Neuronal stem cell (in vitro differentiated cells): ENCODE data around the gene LOXL1.

Source experiments
- DNase-seq: peaks from one replicate; pipeline ENCODE4 v3.0.0-alpha.2; 2013; ENCODE audit warnings: low spot score
- H2AFZ ChIP-seq: one replicate; pipeline ENCODE4 v1.6.1; 2013; ENCODE audit warnings: mild to moderate bottlenecking, low read length, inconsistent platforms
- H2AK5ac ChIP-seq: 2 replicates; pipeline ENCODE4 v1.6.1; 2013; ENCODE audit warnings: low read depth, mild to moderate bottlenecking, inconsistent platforms, low read length, moderate library complexity, mixed read lengths
- H2BK120ac ChIP-seq: 2 replicates; pipeline ENCODE4 v1.6.1; 2013; ENCODE audit warnings: low read depth, mild to moderate bottlenecking, inconsistent platforms, low read length, moderate library complexity, mixed read lengths
- H2BK12ac ChIP-seq: one replicate; pipeline ENCODE4 v1.6.1; 2013; ENCODE audit warnings: low read length, inconsistent platforms
- H2BK15ac ChIP-seq: 2 replicates; pipeline ENCODE4 v1.6.1; 2013; ENCODE audit warnings: mild to moderate bottlenecking, low read length, inconsistent platforms, mixed read lengths
- H2BK5ac ChIP-seq: one replicate; pipeline ENCODE4 v1.6.1; 2013; ENCODE audit warnings: inconsistent platforms, mild to moderate bottlenecking, low read length, moderate library complexity
- H3K14ac ChIP-seq: one replicate; pipeline ENCODE4 v1.6.1; 2013; ENCODE audit warnings: low read length, inconsistent platforms
- H3K18ac ChIP-seq: 2 replicates; pipeline ENCODE4 v1.6.1; 2013; ENCODE audit warnings: low read length, inconsistent platforms
- H3K23ac ChIP-seq: 2 replicates; pipeline ENCODE4 v1.6.1; 2013; ENCODE audit warnings: low read depth, mild to moderate bottlenecking, mixed read lengths, low read length, inconsistent platforms; ENCODE audit not compliant: poor library complexity
- H3K27ac ChIP-seq: replicated peaks from 3 replicates; pipeline ENCODE4 v1.5.1; 2013; ENCODE audit warnings: low read length, inconsistent platforms
- H3K27me3 ChIP-seq, 3 experiments: 2 replicates each; pipeline ENCODE4 v1.6.1; 2013; ENCODE audit warnings: low read length in 3 of 3, mild to moderate bottlenecking in 2 of 3, inconsistent platforms in 1 of 3, low read depth in 1 of 3, mixed read lengths in 1 of 3, moderate library complexity in 1 of 3; ENCODE audit not compliant: control insufficient read depth in 3 of 3, insufficient read depth in 3 of 3
- H3K36me3 ChIP-seq, 2 donors: replicated peaks in 1 of 2; 2 replicates each; pipeline ENCODE4 v1.6.1; 2013; ENCODE audit warnings: low read length in 2 of 2; ENCODE audit not compliant: control insufficient read depth in 2 of 2, insufficient read depth in 2 of 2
- H3K4ac ChIP-seq: 2 replicates; pipeline ENCODE4 v1.6.1; 2013; ENCODE audit warnings: inconsistent platforms, mild to moderate bottlenecking, low read length, moderate library complexity
- H3K4me1 ChIP-seq, 2 donors: 1 replicate in 1 of 2; 2 replicates in 1 of 2; pipeline ENCODE4 v1.6.1; 2013; ENCODE audit warnings: low read length in 2 of 2, low read depth in 1 of 2; ENCODE audit not compliant: control insufficient read depth in 2 of 2, insufficient read depth in 1 of 2
- H3K4me2 ChIP-seq: one replicate; pipeline ENCODE4 v1.6.1; 2013; ENCODE audit warnings: mild to moderate bottlenecking, low read length, inconsistent platforms; ENCODE audit not compliant: insufficient read depth, poor library complexity, severe bottlenecking
- H3K4me3 ChIP-seq, 2 donors: 2 replicates each; pipeline ENCODE4 v1.5.1; 2013; ENCODE audit warnings: low read length in 2 of 2, mild to moderate bottlenecking in 2 of 2, inconsistent platforms in 1 of 2, moderate library complexity in 1 of 2
- H3K79me1 ChIP-seq: one replicate; pipeline ENCODE4 v1.6.1; 2013; ENCODE audit warnings: low read depth, mild to moderate bottlenecking, inconsistent platforms, low read length, moderate library complexity
- H3K9ac ChIP-seq: one replicate; pipeline ENCODE4 v1.6.1; 2013; ENCODE audit warnings: mild to moderate bottlenecking, low read depth, low read length, inconsistent platforms; ENCODE audit not compliant: poor library complexity
- H3K9me3 ChIP-seq, 2 donors: replicated peaks in 1 of 2; 2 replicates each; pipeline versions ENCODE3 to v1.6.1; 2013; ENCODE audit warnings: low read length in 2 of 2, mild to moderate bottlenecking in 2 of 2, inconsistent platforms in 1 of 2, low read depth in 1 of 2, mixed read lengths in 1 of 2, moderate library complexity in 1 of 2; ENCODE audit not compliant: control insufficient read depth in 2 of 2, insufficient read depth in 1 of 2
- H4K8ac ChIP-seq: one replicate; pipeline ENCODE4 v1.6.1; 2013; ENCODE audit warnings: low read depth, mild to moderate bottlenecking, inconsistent platforms, low read length, moderate library complexity
- H4K91ac ChIP-seq: one replicate; pipeline ENCODE4 v1.6.1; 2013; ENCODE audit warnings: low read length, low read depth, mild to moderate bottlenecking, inconsistent platforms; ENCODE audit not compliant: poor library complexity
- WGBS, 2 donors: extraction: QIAGEN DNeasy Blood & Tissue Kit; methylation state at CpG; one replicate each; pipeline ENCODE4 v1.1.7; 2013; ENCODE audit warnings: missing lambda C conversion rate in 2 of 2, mixed read lengths in 1 of 2; ENCODE audit not compliant: insufficient read length in 2 of 2, insufficient replicate concordance in 1 of 2; ENCODE audit errors: extremely low coverage in 2 of 2; 5-methylcytosine and 5-hydroxymethylcytosine counted together

Gene LOXL1

DNA sequence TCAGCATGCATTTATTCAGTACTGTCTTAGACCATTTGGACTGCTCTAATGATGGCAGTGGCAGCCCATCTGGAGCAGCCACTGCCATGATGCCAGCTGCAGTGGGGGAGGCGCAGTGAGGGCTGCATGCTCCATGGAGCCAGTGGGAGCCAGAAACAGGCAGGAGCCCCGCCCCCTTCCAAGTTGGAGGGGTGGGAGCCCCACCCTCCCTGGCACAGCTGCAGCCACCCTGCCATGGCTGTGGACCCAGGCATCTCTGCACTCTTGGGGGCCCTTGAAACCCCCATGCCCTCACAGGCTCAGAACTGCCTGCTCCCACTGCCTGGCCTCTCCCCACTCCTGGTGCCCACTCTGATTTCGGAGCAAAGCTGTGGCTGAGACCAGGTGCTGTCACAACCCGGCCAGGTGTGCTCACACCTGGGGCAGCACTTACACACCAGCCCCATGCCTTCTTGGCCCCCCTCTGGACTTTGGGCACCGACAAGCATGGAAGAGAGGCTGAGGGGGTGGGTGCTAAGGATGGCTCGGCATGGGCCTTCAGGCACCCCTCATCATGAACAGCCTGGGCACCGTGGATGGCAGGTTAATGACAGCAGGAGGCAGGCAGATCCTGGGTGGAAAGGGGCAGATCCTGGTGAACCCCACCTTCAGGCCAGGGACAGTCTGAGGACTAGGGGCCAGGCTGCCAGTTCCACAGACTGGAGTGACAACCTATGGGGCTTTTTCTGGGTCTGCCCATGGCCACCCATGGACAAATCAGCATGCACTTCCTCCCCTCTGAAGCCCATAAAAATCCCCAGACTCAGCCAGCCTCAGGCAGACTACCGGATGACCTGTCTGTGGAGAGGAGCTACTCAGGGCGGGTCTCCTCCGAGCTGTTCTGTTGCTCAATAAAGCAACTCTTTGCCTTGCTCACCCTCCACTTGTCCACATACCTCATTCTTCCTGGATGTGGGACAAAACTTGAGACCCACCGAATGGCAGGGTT, 34.6 kb upstream of the LOXL1 start:
- H3K4me2 ChIP-seq: no peak overlapping the region
- no peak overlapping the region for H4K91ac ChIP-seq
- peaks cover 0 to 14% of the 10 kb centered on the region in 2 donors for H3K4me1 ChIP-seq
- H3K27ac ChIP-seq: no peak overlapping the region
- peaks cover 0 to 11% of the 10 kb centered on the region in 2 donors for H3K9me3 ChIP-seq
- peak overlapping the region; percentile 23 for H3K14ac ChIP-seq
- no CpG with 5 or more reads among the region's 11 CpGs for WGBS, 2 donors
- no peak for DNase-seq
- H3K18ac ChIP-seq: peak overlapping the region; percentile 58
- H3K23ac ChIP-seq: no peak overlapping the region
- H3K9ac ChIP-seq: no peak overlapping the region
- no peak overlapping the region for H2AFZ ChIP-seq
- H3K4me3 ChIP-seq: no peak overlapping the region
- no peaks in the 10 kb centered on the region for H3K36me3 ChIP-seq
- no peak overlapping the region for H2BK120ac ChIP-seq
- no peak overlapping the region for H3K4ac ChIP-seq
- peaks cover 0 to 15% (median 0%) of the 10 kb centered on the region in 3 experiments for H3K27me3 ChIP-seq
- no peak overlapping the region for H4K8ac ChIP-seq
- no peak overlapping the region for H2BK12ac ChIP-seq
- H2BK5ac ChIP-seq: no peak overlapping the region
- H2AK5ac ChIP-seq: no peak overlapping the region
- no peaks in the 10 kb centered on the region for H3K79me1 ChIP-seq
- H2BK15ac ChIP-seq: no peak overlapping the region

GRCh38 chr15:73892446-73893226, 33.6 kb upstream of the LOXL1 start:
- peak overlapping the region; percentile 64 for H2AK5ac ChIP-seq
- no CpG with 5 or more reads among the region's 13 CpGs for WGBS, 2 donors
- H3K4ac ChIP-seq: no peak overlapping the region
- H3K4me3 ChIP-seq: no peak overlapping the region
- peak overlapping the region; percentile 25 for H4K8ac ChIP-seq
- no peak overlapping the region for H2BK5ac ChIP-seq
- no peak overlapping the region for H4K91ac ChIP-seq
- no peak overlapping the region for H2BK15ac ChIP-seq
- no peaks in the 10 kb centered on the region for H3K36me3 ChIP-seq
- peak overlapping the region; percentile 39 for H3K18ac ChIP-seq
- H3K27ac ChIP-seq: no peak overlapping the region
- no peak overlapping the region for H3K4me2 ChIP-seq
- no peak overlapping the region for H2BK12ac ChIP-seq
- peak overlapping the region; percentile 91 for H3K14ac ChIP-seq
- H2AFZ ChIP-seq: no peak overlapping the region
- no peak for DNase-seq
- peaks cover 0 to 11% of the 10 kb centered on the region in 2 donors for H3K9me3 ChIP-seq
- peaks cover 0 to 14% of the 10 kb centered on the region in 2 donors for H3K4me1 ChIP-seq
- no peak overlapping the region for H3K23ac ChIP-seq
- H3K9ac ChIP-seq: no peak overlapping the region
- H3K27me3 ChIP-seq: peaks cover 0 to 15% (median 0%) of the 10 kb centered on the region in 3 experiments
- no peaks in the 10 kb centered on the region for H3K79me1 ChIP-seq
- H2BK120ac ChIP-seq: no peak overlapping the region

DNA sequence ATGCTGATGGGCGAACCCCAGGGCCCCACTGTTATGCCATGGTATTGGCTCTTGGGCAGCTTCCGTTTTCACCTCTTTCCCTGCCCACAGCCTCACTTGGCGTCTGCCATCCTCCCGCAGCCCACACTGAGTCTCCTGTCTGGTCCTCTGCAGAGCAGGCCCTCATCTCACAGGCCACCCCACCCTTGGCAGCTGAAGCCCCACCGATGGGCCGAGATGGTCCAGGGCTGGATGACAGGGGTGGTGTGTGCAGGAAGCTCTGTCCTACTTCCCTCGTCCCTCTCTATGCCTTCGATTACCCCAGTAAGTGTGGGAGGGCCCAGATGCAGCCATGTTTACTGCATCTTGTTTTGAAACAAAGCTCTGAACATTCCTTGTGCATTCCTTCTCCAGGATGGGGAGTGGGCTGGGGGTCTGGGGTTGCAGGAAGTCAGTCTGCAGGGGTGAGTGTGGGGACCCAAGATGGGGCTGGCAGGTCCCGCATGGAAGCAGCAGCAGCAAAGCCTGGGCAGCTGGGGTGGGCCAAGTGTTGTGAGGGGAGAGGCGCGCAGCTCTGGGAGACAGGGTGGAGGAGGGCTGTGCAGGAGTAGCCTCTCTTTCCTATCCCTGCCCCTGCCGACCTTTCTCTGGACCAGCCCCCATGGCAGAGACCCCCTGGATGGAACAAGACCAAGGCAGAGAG, 32.0 kb upstream of the LOXL1 start:
- no peak overlapping the region for H4K8ac ChIP-seq
- peaks cover 0 to 14% of the 10 kb centered on the region in 2 donors for H3K4me1 ChIP-seq
- H3K9ac ChIP-seq: no peak overlapping the region
- H2AK5ac ChIP-seq: no peak overlapping the region
- peaks cover 0 to 9% (median 0%) of the 10 kb centered on the region in 3 experiments for H3K27me3 ChIP-seq
- H2AFZ ChIP-seq: no peak overlapping the region
- H3K79me1 ChIP-seq: no peaks in the 10 kb centered on the region
- H2BK5ac ChIP-seq: no peak overlapping the region
- no CpG with 5 or more reads among the region's 12 CpGs for whole genome bisulfite sequencing, 2 donors
- H3K23ac ChIP-seq: no peak overlapping the region
- H3K27ac ChIP-seq: no peak overlapping the region
- DNase-seq: no peak
- no peak overlapping the region for H3K4me3 ChIP-seq
- H2BK120ac ChIP-seq: no peak overlapping the region
- no peak overlapping the region for H3K14ac ChIP-seq
- no peak overlapping the region for H3K4me2 ChIP-seq
- H3K18ac ChIP-seq: peak overlapping the region; percentile 84
- H2BK15ac ChIP-seq: no peak overlapping the region
- no peak overlapping the region for H2BK12ac ChIP-seq
- no peak overlapping the region for H4K91ac ChIP-seq
- H3K9me3 ChIP-seq: peaks cover 0 to 11% of the 10 kb centered on the region in 2 donors
- no peaks in the 10 kb centered on the region for H3K36me3 ChIP-seq
- no peak overlapping the region for H3K4ac ChIP-seq
